A673 (cell line): ENCODE measurements around the gene EFCAB5. TPM values are rescaled to one million over a fixed set of nuclear protein-coding genes. Genes with fewer than 3 reads are reported as not detected.

ENCODE experiments used
- BruUV-seq: library from RNA; stranded (reverse); fragments of 400-500 nt; replicated peaks from 2 replicates; lab custom pipeline; 2021; lab: Mats Ljungman, UMichigan
- CTCF ChIA-PET: fragments of 300-600 bp; sonication (Branson Sonifier 250); formaldehyde crosslinking; loops from one replicate; lab custom pipeline; 2022; ENCODE audit warnings: antibody characterized with exemption; lab: Charles Lee
- POLR2A ChIA-PET: fragments of 300-600 bp; sonication (Branson Sonifier 250); formaldehyde crosslinking; loops from one replicate; lab custom pipeline; 2022; ENCODE audit warnings: antibody characterized with exemption; ENCODE audit not compliant: low non-redundant PET; lab: Charles Lee
- DNase-seq: peaks from one replicate; pipeline ENCODE4 v3.0.0-alpha.2; 2015; ENCODE audit warnings: low spot score
- H3K27ac ChIP-seq: fragments of 200-600 bp; sonication (generic); 2 replicates; pipeline ENCODE4 v1.5.1; 2016; ENCODE audit warnings: mixed run types, low read depth, mild to moderate bottlenecking, mixed read lengths, antibody characterized with exemption, low read length; ENCODE audit not compliant: poor library complexity, severe bottlenecking
- H3K27me3 ChIP-seq: fragments of 200-600 bp; sonication (generic); replicated peaks from 2 replicates; pipeline ENCODE4 v1.6.1; 2017; ENCODE audit warnings: mixed run types, low read depth, mild to moderate bottlenecking, mixed read lengths, antibody characterized with exemption, low read length; ENCODE audit not compliant: insufficient read depth, poor library complexity
- H3K36me3 ChIP-seq: fragments of 200-600 bp; sonication (generic); 2 replicates; pipeline ENCODE4 v1.6.1; 2016; ENCODE audit warnings: mixed run types, mild to moderate bottlenecking, mixed read lengths, antibody characterized with exemption, low read length; ENCODE audit not compliant: insufficient read depth, poor library complexity, severe bottlenecking
- H3K4me1 ChIP-seq: fragments of 200-600 bp; sonication (generic); 2 replicates; pipeline ENCODE4 v1.6.1; 2017; ENCODE audit warnings: mixed run types, mild to moderate bottlenecking, mixed read lengths, antibody characterized with exemption, low read length; ENCODE audit not compliant: insufficient read depth, poor library complexity, severe bottlenecking
- H3K4me3 ChIP-seq: fragments of 200-600 bp; sonication (generic); 2 replicates; pipeline ENCODE4 v1.5.1; 2016; ENCODE audit warnings: low read depth, mixed run types, mild to moderate bottlenecking, mixed read lengths, low read length; ENCODE audit not compliant: poor library complexity, severe bottlenecking
- H3K9me3 ChIP-seq: fragments of 200-600 bp; sonication (generic); 2 replicates; pipeline ENCODE4 v1.6.1; 2016; ENCODE audit warnings: mixed run types, low read depth, mild to moderate bottlenecking, mixed read lengths, antibody characterized with exemption, low read length; ENCODE audit not compliant: poor library complexity, severe bottlenecking
- CTCF ChIP-seq: fragments of 300-800, 200-600 bp; sonication (generic); conservative IDR thresholded peaks from 2 replicates; pipeline ENCODE4 v1.5.1; 2017; ENCODE audit warnings: low read depth, mild to moderate bottlenecking, antibody characterized with exemption, low read length, moderate library complexity, mixed read lengths
- EZH2 ChIP-seq: fragments of 200-600 bp; sonication (generic); IDR thresholded peaks from 2 replicates; pipeline ENCODE4 v1.6.1; 2017; ENCODE audit warnings: borderline replicate concordance, low read depth, mild to moderate bottlenecking, mixed read lengths, antibody characterized with exemption, low read length; ENCODE audit not compliant: poor library complexity, severe bottlenecking
- intact Hi-C: fragments of 100-400 bp; cut with micrococcal nuclease; formaldehyde crosslinking; loops from one replicate; pipeline ENCODE4 v1.10.0; 2022; ENCODE audit not compliant: unreplicated experiment
- total RNA-seq: library from RNA; stranded (reverse); gene quantifications from 2 replicates; pipeline ENCODE4 v1.2.3, GENCODE V29; 2021

Gene EFCAB5
- total RNA-seq, 1 experiment from 2014 or later, result 2.8 TPM

- H3K9me3 ChIP-seq, result no peaks in the 10 kb centered on the region
- no peak overlapping the region for H3K27ac ChIP-seq
- H3K36me3 ChIP-seq, result no peaks in the 10 kb centered on the region
- H3K4me3 ChIP-seq, result no peak overlapping the region
- no peak for DNase-seq
- TF ChIP-seq EZH2 (no peak), CTCF (no peak)
- peaks cover 2% of the 10 kb centered on the region for H3K4me1 ChIP-seq
- intact Hi-C loops, result no loop called here
- BruUV-seq, result no TSS peak
- H3K27me3 ChIP-seq, result no peaks in the 10 kb centered on the region
- ChIA-PET CTCF (interaction anchor here (0.6 kb wide), 1 partner anchor 293 kb away, joined by 5 read pairs; no protein-coding TSS in a partner anchor), POLR2A (no interaction called here)
Measured at GRCh38 chr17:29936724-29937123, 4.7 kb upstream of the EFCAB5 start.

- Histone ChIP-seq H3K36me3 (no peaks in the 10 kb centered on the region), H3K9me3 (no peaks in the 10 kb centered on the region), H3K27me3 (no peaks in the 10 kb centered on the region), H3K27ac (no peak overlapping the region), H3K4me1 (no peaks in the 10 kb centered on the region), H3K4me3 (no peak overlapping the region)
- CTCF ChIA-PET, result no interaction called here
- BruUV-seq, result no TSS peak
- intact Hi-C loops, result no loop called here
- POLR2A ChIA-PET, result no interaction called here
- TF ChIP-seq EZH2, result no peak
- no peak for TF ChIP-seq CTCF
- no peak for DNase-seq
Measured at GRCh38 chr17:29945281-29945680, 3.8 kb downstream of the EFCAB5 start.

GRCh38 chr17:29948448-29949215 is 7.2 kb downstream of the EFCAB5 start:
- no peak for TF ChIP-seq EZH2
- POLR2A ChIA-PET, result no interaction called here
- Histone ChIP-seq H3K4me1 (no peaks in the 10 kb centered on the region), H3K36me3 (no peaks in the 10 kb centered on the region), H3K4me3 (no peak overlapping the region), H3K27me3 (no peaks in the 10 kb centered on the region), H3K27ac (no peak overlapping the region), H3K9me3 (peaks cover 3% of the 10 kb centered on the region)
- BruUV-seq, result no TSS peak
- intact Hi-C loops, result no loop called here
- CTCF ChIA-PET, result no interaction called here
- DNase-seq, result no peak
